Mesothelial cell of epicardium (in vitro differentiated cells): ENCODE results near the gene NCOA7. TPM values are rescaled to one million over a fixed set of nuclear protein-coding genes. Genes with fewer than 3 reads are reported as not detected.
"Not testable (repeated sequence)": the region's sequence is repeated elsewhere in the genome, so short reads cannot be mapped to it uniquely, and the experiment has no call there.

ENCODE experiments used
- DNase-seq, 2 experiments: peaks; one replicate each; pipeline ENCODE4 v3.0.0; 2021; ENCODE audit warnings: low spot score in 2 of 2; ENCODE audit not compliant: unreplicated experiment in 2 of 2
- H3K27ac Mint-ChIP-seq: 2 replicates; pipeline ENCODE4 v1.8.0; 2021; ENCODE audit warnings: mixed read lengths
- H3K27me3 Mint-ChIP-seq: 2 replicates; pipeline ENCODE4 v1.8.0; 2021; ENCODE audit warnings: low read depth, mixed read lengths
- H3K36me3 Mint-ChIP-seq: 2 replicates; pipeline ENCODE4 v1.8.0; 2021; ENCODE audit warnings: mixed read lengths
- H3K4me1 Mint-ChIP-seq: 2 replicates; pipeline ENCODE4 v1.8.0; 2021; ENCODE audit warnings: mixed read lengths
- H3K4me3 Mint-ChIP-seq: 2 replicates; pipeline ENCODE4 v1.8.0; 2021; ENCODE audit warnings: mild to moderate bottlenecking, moderate library complexity, mixed read lengths
- H3K9me3 Mint-ChIP-seq: 2 replicates; pipeline ENCODE4 v1.8.0; 2021; ENCODE audit warnings: mixed read lengths
- total RNA-seq: library from RNA; stranded (reverse); gene quantifications from 3 replicates; pipeline ENCODE4 v1.2.1, GENCODE V29; 2021
- TF ChIP-seq, protein P1 (sequence below): fragments of 200-600 bp; sonication (generic); IDR thresholded peaks from one replicate; pipeline ENCODE4 v1.5.0; 2021; ENCODE audit warnings: antibody characterized with exemption; ENCODE audit not compliant: unreplicated experiment

The NCOA7 gene
- total RNA-seq, 1 donor from 2014 or later: 52.4 TPM

DNA sequence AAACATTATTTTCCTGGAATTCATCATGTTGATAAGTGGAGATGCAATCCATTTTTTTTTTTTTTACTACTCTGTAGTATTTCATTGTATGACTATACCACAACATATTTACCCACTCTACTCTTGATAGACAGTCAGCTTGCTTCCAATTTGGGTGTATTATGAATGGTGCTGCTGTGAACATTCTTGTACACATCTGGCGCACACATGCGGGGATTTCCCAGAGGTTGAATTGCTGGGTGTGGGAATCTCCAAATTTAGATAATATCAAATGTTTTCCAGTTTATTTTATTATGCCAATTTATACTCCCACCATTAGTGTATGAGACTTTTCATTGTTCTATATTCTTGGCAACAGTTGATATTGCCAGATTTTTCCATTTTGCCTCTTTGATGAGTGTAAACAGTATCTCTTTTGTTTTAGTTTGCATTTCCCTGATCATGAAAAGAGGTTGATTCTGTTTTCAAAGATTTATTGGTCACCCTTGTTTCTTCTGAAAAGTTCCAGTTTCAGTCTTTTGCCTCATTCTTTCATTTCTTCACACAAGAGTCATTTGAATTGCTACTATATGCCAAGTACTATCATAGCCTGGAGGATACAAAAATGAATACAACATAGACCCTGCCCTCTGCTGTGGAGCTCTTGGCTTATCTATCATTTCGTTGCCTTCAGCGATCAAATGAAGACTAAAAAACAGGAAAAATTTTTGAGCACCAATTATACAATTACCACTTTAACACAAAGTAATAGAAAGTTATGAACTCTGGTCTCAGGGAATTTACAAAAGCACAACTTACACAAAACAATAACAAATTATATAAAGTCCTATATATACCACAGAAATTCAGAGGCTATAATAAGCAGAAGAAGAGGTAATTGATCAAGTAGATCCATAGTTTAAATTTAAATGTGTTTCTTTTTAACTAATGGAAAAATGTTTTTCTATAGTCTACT is 17.1 kb upstream of the NCOA7 start:
- DNase-seq: no peak
- Mint-ChIP-seq H3K27ac (no peak overlapping the region), H3K27me3 (peaks cover 1% of the 10 kb centered on the region), H3K4me3 (no peak overlapping the region), H3K36me3 (peaks cover 2% of the 10 kb centered on the region), H3K9me3 (peaks cover 9% of the 10 kb centered on the region), H3K4me1 (no peaks in the 10 kb centered on the region)
- TF ChIP-seq, protein P1, sequence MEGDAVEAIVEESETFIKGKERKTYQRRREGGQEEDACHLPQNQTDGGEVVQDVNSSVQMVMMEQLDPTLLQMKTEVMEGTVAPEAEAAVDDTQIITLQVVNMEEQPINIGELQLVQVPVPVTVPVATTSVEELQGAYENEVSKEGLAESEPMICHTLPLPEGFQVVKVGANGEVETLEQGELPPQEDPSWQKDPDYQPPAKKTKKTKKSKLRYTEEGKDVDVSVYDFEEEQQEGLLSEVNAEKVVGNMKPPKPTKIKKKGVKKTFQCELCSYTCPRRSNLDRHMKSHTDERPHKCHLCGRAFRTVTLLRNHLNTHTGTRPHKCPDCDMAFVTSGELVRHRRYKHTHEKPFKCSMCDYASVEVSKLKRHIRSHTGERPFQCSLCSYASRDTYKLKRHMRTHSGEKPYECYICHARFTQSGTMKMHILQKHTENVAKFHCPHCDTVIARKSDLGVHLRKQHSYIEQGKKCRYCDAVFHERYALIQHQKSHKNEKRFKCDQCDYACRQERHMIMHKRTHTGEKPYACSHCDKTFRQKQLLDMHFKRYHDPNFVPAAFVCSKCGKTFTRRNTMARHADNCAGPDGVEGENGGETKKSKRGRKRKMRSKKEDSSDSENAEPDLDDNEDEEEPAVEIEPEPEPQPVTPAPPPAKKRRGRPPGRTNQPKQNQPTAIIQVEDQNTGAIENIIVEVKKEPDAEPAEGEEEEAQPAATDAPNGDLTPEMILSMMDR: no peak

DNA sequence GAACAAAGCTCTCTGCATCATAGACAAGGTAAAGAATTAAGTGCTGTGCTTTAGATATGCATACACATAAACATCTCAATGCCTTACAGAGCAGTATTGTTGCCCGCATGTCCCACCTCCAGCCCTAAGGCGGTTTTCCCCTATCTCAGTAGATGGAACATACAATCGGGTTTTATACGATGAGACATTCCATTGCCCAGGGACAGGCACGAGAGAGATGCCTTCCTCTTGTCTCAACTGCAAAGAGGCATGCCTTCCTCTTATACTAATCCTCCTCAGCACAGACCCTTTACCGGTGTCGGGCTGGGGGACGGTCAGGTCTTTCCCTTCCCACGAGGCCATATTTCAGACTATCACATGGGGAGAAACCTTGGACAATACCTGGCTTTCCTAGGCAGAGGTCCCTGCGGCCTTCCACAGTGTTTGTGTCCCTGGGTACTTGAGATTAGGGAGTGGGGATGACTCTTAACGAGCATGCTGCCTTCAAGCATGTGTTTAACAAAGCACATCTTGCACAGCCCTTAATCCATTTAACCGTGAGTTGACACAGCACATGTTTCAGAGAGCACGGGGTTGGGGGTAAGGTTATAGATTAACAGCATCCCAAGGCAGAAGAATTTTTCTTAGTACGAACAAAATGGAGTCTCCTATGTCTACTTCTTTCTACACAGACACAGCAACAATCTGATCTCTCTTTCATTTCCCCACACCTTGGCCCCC is 14.5 kb upstream of the NCOA7 start:
- H3K36me3 Mint-ChIP-seq, H3K4me3 Mint-ChIP-seq, H3K27ac Mint-ChIP-seq, H3K27me3 Mint-ChIP-seq, DNase-seq, H3K9me3 Mint-ChIP-seq, H3K4me1 Mint-ChIP-seq: not testable (repeated sequence)

DNA sequence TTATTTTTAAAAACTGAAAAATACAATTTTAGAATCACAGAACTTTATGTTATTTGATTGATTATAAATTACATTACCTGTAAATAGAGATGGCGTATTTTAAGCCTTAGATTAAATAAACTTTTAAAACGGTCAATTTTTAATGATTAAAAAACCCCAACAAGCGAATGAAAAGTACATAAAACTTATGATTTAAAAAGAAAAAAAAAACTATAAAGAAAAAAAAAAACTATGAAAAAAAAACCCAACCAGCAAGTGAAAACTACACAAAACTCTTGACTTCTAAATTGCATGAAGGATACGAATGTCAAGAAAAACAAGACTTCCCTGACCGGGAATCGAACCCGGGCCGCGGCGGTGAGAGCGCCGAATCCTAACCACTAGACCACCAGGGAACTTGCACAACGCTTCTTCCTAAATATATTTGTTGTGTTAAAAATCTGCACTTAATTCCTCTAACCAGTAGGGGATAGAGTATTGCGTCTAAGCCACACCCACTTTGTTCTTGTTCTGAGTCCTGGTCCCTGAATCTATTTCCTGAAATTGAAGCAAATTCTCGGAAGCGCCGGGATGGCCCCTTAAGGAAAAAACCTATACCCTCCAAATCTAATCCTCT is 10.7 kb upstream of the NCOA7 start:
- Mint-ChIP-seq H3K4me1 (no peaks in the 10 kb centered on the region), H3K36me3 (no peaks in the 10 kb centered on the region), H3K27ac (no peak overlapping the region), H3K9me3 (no peaks in the 10 kb centered on the region), H3K4me3 (no peak overlapping the region), H3K27me3 (peaks cover 1% of the 10 kb centered on the region)
- peak; percentile 52 to 90 for DNase-seq
- TF ChIP-seq, protein P1: peak; percentile 64

DNA sequence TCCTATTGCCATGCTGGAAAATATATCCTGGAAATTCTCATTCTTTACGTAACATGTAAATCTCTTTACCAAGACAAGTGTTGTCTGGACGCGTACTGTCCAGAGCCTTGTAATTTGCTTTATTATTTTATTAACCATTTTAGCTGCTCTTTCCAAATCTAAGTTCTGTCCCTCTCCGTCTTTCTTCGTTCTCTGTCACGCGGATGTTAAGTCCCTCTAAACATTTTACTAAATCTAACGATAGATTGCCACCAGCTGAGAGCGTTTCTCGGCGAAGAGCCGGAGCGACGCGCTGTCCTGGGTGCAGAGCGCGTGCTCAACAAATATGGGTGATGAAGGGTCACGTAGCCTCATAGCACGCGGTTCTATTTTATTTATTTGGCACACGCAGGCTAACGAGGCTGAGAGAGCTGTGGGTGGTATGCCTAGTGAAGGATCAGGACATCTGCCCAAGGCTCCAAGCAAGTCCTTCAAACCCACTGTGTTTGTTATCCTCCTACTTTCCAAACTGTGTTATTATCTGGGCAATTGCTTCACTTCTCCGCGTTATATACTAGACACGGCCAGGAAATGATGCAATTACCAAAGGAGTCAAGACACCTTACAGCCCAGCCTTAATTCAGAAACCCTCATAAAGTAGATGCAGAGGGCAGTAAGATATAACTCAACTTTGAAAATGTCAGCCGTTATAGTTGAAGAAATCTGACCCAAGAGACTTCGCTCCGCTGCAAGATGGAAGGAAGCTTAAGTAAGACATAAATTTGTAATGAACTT is 10.0 kb upstream of the NCOA7 start:
- H3K36me3 Mint-ChIP-seq: no peaks in the 10 kb centered on the region
- no peak overlapping the region for H3K27ac Mint-ChIP-seq
- no peaks in the 10 kb centered on the region for H3K4me1 Mint-ChIP-seq
- peak in 1 of 2 experiments; percentile 51 for DNase-seq
- TF ChIP-seq, protein P1: no peak
- H3K9me3 Mint-ChIP-seq: no peaks in the 10 kb centered on the region
- H3K4me3 Mint-ChIP-seq: no peak overlapping the region
- no peaks in the 10 kb centered on the region for H3K27me3 Mint-ChIP-seq

DNA sequence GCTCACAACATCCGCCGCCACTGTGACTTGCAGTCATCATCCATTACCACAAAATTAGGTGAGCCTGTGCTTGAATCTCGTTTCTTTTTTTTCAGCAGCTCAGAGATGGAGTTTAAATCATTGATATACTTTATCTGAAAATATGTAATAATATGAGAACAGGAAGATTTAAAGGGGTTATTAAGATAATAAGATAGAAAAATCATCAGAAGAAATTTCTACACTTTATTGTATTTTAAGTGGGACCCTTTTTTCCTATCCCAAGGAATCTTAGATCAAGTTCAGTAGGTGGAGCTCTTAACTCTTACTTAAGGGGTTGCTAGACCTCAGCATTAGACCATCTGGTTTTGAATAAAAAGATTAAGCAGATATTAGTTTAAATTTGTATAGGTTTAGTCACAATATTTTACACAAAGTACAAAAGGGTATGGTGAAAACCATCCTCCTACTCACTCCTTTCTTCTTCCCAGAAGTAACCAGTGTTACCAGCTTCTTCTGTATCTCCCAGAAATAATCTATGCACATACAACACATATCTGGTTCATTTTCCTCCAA is 9.4 kb upstream of the NCOA7 start:
- Mint-ChIP-seq H3K4me3 (no peak overlapping the region), H3K27ac (no peak overlapping the region), H3K36me3 (no peaks in the 10 kb centered on the region), H3K27me3 (no peaks in the 10 kb centered on the region), H3K9me3 (no peaks in the 10 kb centered on the region), H3K4me1 (no peaks in the 10 kb centered on the region)
- no peak for DNase-seq
- TF ChIP-seq, protein P1: no peak
